SK-N-SH (cell line): ENCODE results near the gene PAM. TPM values are rescaled to one million over a fixed set of nuclear protein-coding genes. Genes with fewer than 3 reads are reported as not detected.
"Not testable (repeated sequence)": the region's sequence is repeated elsewhere in the genome, so short reads cannot be mapped to it uniquely, and the experiment has no call there.

ENCODE experiments used
- CTCF ChIA-PET: fragments of 300-600, 350-600 bp; formaldehyde crosslinking; extraction: SDS; loops from one replicate; lab custom pipeline; 2021; lab: Yijun Ruan, JAX
- POLR2A ChIA-PET: fragments of 350-600 bp; sonication (Branson Sonifier 250); formaldehyde crosslinking; extraction: SDS; loops from one replicate; lab custom pipeline; 2020; ENCODE audit warnings: antibody characterized with exemption, inconsistent platforms; lab: Yijun Ruan, JAX
- DNase-seq: peaks from one replicate; pipeline ENCODE4 v3.0.0; 2012
- H2AFZ ChIP-seq: fragments of 200-600 bp; sonication (generic); 2 replicates; pipeline ENCODE4 v1.8.1; 2016; ENCODE audit warnings: antibody characterized with exemption, mild to moderate bottlenecking, low read depth
- H3F3A ChIP-seq: fragments of 200-600 bp; sonication (generic); replicated peaks from 2 replicates; pipeline ENCODE3; 2016; ENCODE audit warnings: antibody characterized with exemption, mild to moderate bottlenecking; ENCODE audit not compliant: insufficient read depth
- H3K27ac ChIP-seq, 2 experiments: fragments of 200-500 bp in 1 of 2; fragments of 200-600 bp in 1 of 2; sonication (Bioruptor generic) in 1 of 2; sonication (generic), shearing (Covaris generic) in 1 of 2; 2 replicates each; pipeline versions ENCODE4 v1.5.1 to v1.6.1; 2014 to 2016; ENCODE audit warnings: low read depth in 2 of 2, inconsistent platforms in 1 of 2, low read length in 1 of 2, mild to moderate bottlenecking in 1 of 2, mixed read lengths in 1 of 2
- H3K27me3 ChIP-seq: fragments of 200-600 bp; sonication (generic), shearing (Covaris generic); 2 replicates; pipeline ENCODE4 v1.6.1; 2016; ENCODE audit warnings: mixed run types; ENCODE audit not compliant: insufficient read depth
- H3K36me3 ChIP-seq, 2 experiments: fragments of 200-500 bp in 1 of 2; fragments of 200-600 bp in 1 of 2; sonication (Bioruptor generic) in 1 of 2; sonication (generic) in 1 of 2; replicated peaks in 1 of 2; 2 replicates each; pipeline versions ENCODE3 to v1.5.1; 2014 to 2016; ENCODE audit warnings: low read length in 1 of 2, mild to moderate bottlenecking in 1 of 2; ENCODE audit not compliant: insufficient read depth in 2 of 2, control insufficient read depth in 1 of 2
- H3K4me1 ChIP-seq, 2 experiments: fragments of 200-500 bp in 1 of 2; fragments of 200-600 bp in 1 of 2; sonication (Bioruptor generic) in 1 of 2; sonication (generic), shearing (Covaris generic) in 1 of 2; 2 replicates each; pipeline versions ENCODE4 v1.5.1 to v1.6.1; 2014 to 2016; ENCODE audit warnings: low read depth in 1 of 2, low read length in 1 of 2, mixed run types in 1 of 2; ENCODE audit not compliant: insufficient read depth in 2 of 2, control insufficient read depth in 1 of 2
- H3K4me2 ChIP-seq: fragments of 200-600 bp; sonication (generic), shearing (Covaris generic); 2 replicates; pipeline ENCODE4 v1.6.1; 2017; ENCODE audit warnings: mixed run types
- H3K4me3 ChIP-seq, 2 experiments: fragments of 200-500 bp in 1 of 2; fragments of 200-600 bp in 1 of 2; sonication (Bioruptor generic) in 1 of 2; sonication (generic), shearing (Covaris generic) in 1 of 2; 2 replicates each; pipeline versions ENCODE4 v1.5.1 to v1.8.1; 2014 to 2016; ENCODE audit warnings: low read depth in 2 of 2, inconsistent platforms in 1 of 2, low read length in 1 of 2, mild to moderate bottlenecking in 1 of 2, mixed read lengths in 1 of 2, moderate library complexity in 1 of 2
- H3K79me2 ChIP-seq: fragments of 200-600 bp; sonication (generic); 2 replicates; pipeline ENCODE4 v1.8.1; 2017; ENCODE audit warnings: mild to moderate bottlenecking; ENCODE audit not compliant: insufficient read depth
- H3K9ac ChIP-seq: fragments of 200-600 bp; sonication (generic); 2 replicates; pipeline ENCODE4 v1.6.1; 2017; ENCODE audit warnings: mixed run types
- H3K9me2 ChIP-seq: fragments of 200-600 bp; sonication (generic); 2 replicates; pipeline ENCODE4 v1.6.1; 2017; ENCODE audit warnings: mixed run types
- H3K9me3 ChIP-seq: fragments of 200-600 bp; sonication (generic); 2 replicates; pipeline ENCODE4 v1.6.1; 2017; ENCODE audit warnings: mixed run types, mild to moderate bottlenecking, moderate library complexity
- H4K20me1 ChIP-seq: fragments of 200-600 bp; sonication (generic); 2 replicates; pipeline ENCODE4 v1.6.1; 2017; ENCODE audit warnings: mild to moderate bottlenecking, mixed run types; ENCODE audit not compliant: insufficient read depth
- CHD2 ChIP-seq: fragments of 150-350 bp; IDR thresholded peaks from 2 replicates; pipeline ENCODE4 v1.6.1; 2018; ENCODE audit warnings: low read length; ENCODE audit not compliant: partially characterized antibody
- CTCF ChIP-seq: fragments of 200-600 bp; sonication (generic); IDR thresholded peaks from 2 replicates; pipeline ENCODE4 v1.6.1; 2017; ENCODE audit warnings: antibody characterized with exemption, mild to moderate bottlenecking, moderate library complexity
- ELF1 ChIP-seq: IDR thresholded peaks from 2 replicates; pipeline ENCODE4 v1.4.0; 2012
- EP300 ChIP-seq, 2 experiments: IDR thresholded peaks; 2 replicates each; pipeline versions ENCODE4 v1.4.0 to v1.6.1; 2012; ENCODE audit warnings: borderline replicate concordance in 1 of 2, low read depth in 1 of 2, low read length in 1 of 2
- FOSL2 ChIP-seq: IDR thresholded peaks from 2 replicates; pipeline ENCODE4 v1.4.0; 2012; ENCODE audit warnings: low read depth, mild to moderate bottlenecking, moderate library complexity, borderline replicate concordance
- FOXJ3 ChIP-seq: sonication (generic); formaldehyde crosslinking; IDR thresholded peaks from 2 replicates; pipeline ENCODE4 v1.5.1; 2020; ENCODE audit warnings: mild to moderate bottlenecking, missing genetic modification reagents
- GABPA ChIP-seq: IDR thresholded peaks from 2 replicates; pipeline ENCODE4 v1.4.0; 2012; ENCODE audit warnings: low read depth, mild to moderate bottlenecking
- JUND ChIP-seq: IDR thresholded peaks from 2 replicates; pipeline ENCODE4 v1.4.0; 2012
- MXI1 ChIP-seq: IDR thresholded peaks from 2 replicates; pipeline ENCODE4 v1.6.1; 2012; ENCODE audit warnings: mild to moderate bottlenecking, low read depth, low read length, improper control_type of control experiment
- NRF1 ChIP-seq: IDR thresholded peaks from 2 replicates; pipeline ENCODE4 v1.6.1; 2012; ENCODE audit warnings: low read depth, mild to moderate bottlenecking, low read length
- RXRA ChIP-seq: IDR thresholded peaks from 2 replicates; pipeline ENCODE4 v1.4.0; 2012; ENCODE audit warnings: low read depth, mild to moderate bottlenecking, borderline replicate concordance
- SIN3A ChIP-seq: IDR thresholded peaks from 2 replicates; pipeline ENCODE4 v1.6.1; 2012; ENCODE audit warnings: low read depth, mild to moderate bottlenecking, low read length, moderate library complexity, borderline replicate concordance
- TAF1 ChIP-seq: IDR thresholded peaks from 2 replicates; pipeline ENCODE4 v1.6.1; 2012; ENCODE audit warnings: low read depth, mild to moderate bottlenecking, low read length, moderate library complexity, borderline replicate concordance
- TCF12 ChIP-seq: IDR thresholded peaks from 2 replicates; pipeline ENCODE4 v1.4.0; 2012
- TEAD4 ChIP-seq: IDR thresholded peaks from 2 replicates; pipeline ENCODE4 v1.4.0; 2012; ENCODE audit warnings: mild to moderate bottlenecking, borderline replicate concordance; ENCODE audit not compliant: insufficient read depth
- YY1 ChIP-seq: IDR thresholded peaks from 2 replicates; pipeline ENCODE4 v1.4.0; 2012; ENCODE audit warnings: low read depth, mild to moderate bottlenecking
- WGBS: methylation state at CpG from one replicate; pipeline ENCODE4 v1.1.6; 2017; ENCODE audit warnings: low lambda C conversion rate; 5-methylcytosine and 5-hydroxymethylcytosine counted together
- polyA plus RNA-seq, 3 experiments: library from polyadenylated mRNA; depleted of rRNA; stranded (reverse); fragments of >200 nt; gene quantifications; 2 replicates each; pipeline ENCODE4 v1.2.3, GENCODE V29; 2012

The PAM gene
- polyA plus RNA-seq, 1 of the 3 experiments (the other 2 are of a cell fraction), result 507 TPM

- no peaks in the 10 kb centered on the region for H3K27me3 ChIP-seq
- H2AFZ ChIP-seq, result no peak overlapping the region
- no peak overlapping the region for H3K4me2 ChIP-seq
- H3K9me3 ChIP-seq, result no peaks in the 10 kb centered on the region
- DNase-seq, result no peak
- H3K36me3 ChIP-seq, result no peaks in the 10 kb centered on the region
- TF ChIP-seq SIN3A (no peak), FOXJ3 (no peak), TAF1 (no peak), TCF12 (no peak), CTCF (no peak), FOSL2 (no peak), YY1 (no peak), ELF1 (no peak), CHD2 (no peak), GABPA (no peak)
- no peak overlapping the region for H3K27ac ChIP-seq
- no peaks in the 10 kb centered on the region; a peak in 2 of 4 replicates for H3K4me1 ChIP-seq
- H3K79me2 ChIP-seq, result no peaks in the 10 kb centered on the region
- CTCF ChIA-PET, result no interaction called here
- WGBS, result 52% methylated on average over 3 of the region's 3 CpGs
- H3K4me3 ChIP-seq, result no peak overlapping the region
- H3F3A ChIP-seq, result no peaks in the 10 kb centered on the region
- H3K9me2 ChIP-seq, result no peaks in the 10 kb centered on the region
- H4K20me1 ChIP-seq, result no peaks in the 10 kb centered on the region
- POLR2A ChIA-PET, result no interaction called here
- no peak overlapping the region for H3K9ac ChIP-seq
Observed at GRCh38 chr5:103060424-103060954, 305.4 kb downstream of the PAM start.

GRCh38 chr5:103066326-103066725, 311.2 kb downstream of the PAM start:
- no peak for TF ChIP-seq TEAD4
- TF ChIP-seq NRF1, result no peak
- no peak for TF ChIP-seq EP300 (IDR thresholded peaks at IDR 0.05; ENCODE audit: borderline replicate concordance in 1 of 2, low read depth in 1 of 2, low read length in 1 of 2)
- no peak for TF ChIP-seq CTCF
- no peak for TF ChIP-seq MXI1
- no peak for TF ChIP-seq RXRA
- TF ChIP-seq YY1, result no peak
- no peak for TF ChIP-seq JUND
- Histone ChIP-seq H3K4me3 (no peak overlapping the region), H3K27me3 (no peaks in the 10 kb centered on the region), H3K79me2 (no peaks in the 10 kb centered on the region), H3F3A (no peaks in the 10 kb centered on the region), H3K27ac (no peak overlapping the region), H3K4me1 (no peaks in the 10 kb centered on the region; a peak in 1 of 4 replicates), H3K36me3 (no peaks in the 10 kb centered on the region), H3K9ac (no peak overlapping the region), H3K9me3 (no peaks in the 10 kb centered on the region), H4K20me1 (no peaks in the 10 kb centered on the region), H3K9me2 (no peaks in the 10 kb centered on the region), H2AFZ (no peak overlapping the region), H3K4me2 (no peak overlapping the region)
- DNase-seq, result no peak
- 85% methylated on average over 1 of the region's 1 CpG for WGBS
- ChIA-PET CTCF (interaction anchor here (0.6 kb wide), 1 partner anchor 148 kb away, joined by 3 read pairs; no protein-coding TSS in a partner anchor), POLR2A (no interaction called here)

- H3K79me2 ChIP-seq, CTCF ChIA-PET, H2AFZ ChIP-seq, H3K9me2 ChIP-seq, POLR2A ChIA-PET, H3K36me3 ChIP-seq, H3K27ac ChIP-seq, H3K4me1 ChIP-seq, H3K9ac ChIP-seq, H3K4me3 ChIP-seq, H4K20me1 ChIP-seq, H3F3A ChIP-seq, H3K9me3 ChIP-seq, H3K4me2 ChIP-seq, DNase-seq, H3K27me3 ChIP-seq: not testable (repeated sequence)
- 43% methylated on average over 4 of the region's 4 CpGs for WGBS
Observed at GRCh38 chr5:103073500-103073899, 318.4 kb downstream of the PAM start.
